ENCODE data around the gene SGPP2.
"Not testable (repeated sequence)": the region's sequence is repeated elsewhere in the genome, so short reads cannot be mapped to it uniquely, and the experiment has no call there.

SGPP2 gene

DNA sequence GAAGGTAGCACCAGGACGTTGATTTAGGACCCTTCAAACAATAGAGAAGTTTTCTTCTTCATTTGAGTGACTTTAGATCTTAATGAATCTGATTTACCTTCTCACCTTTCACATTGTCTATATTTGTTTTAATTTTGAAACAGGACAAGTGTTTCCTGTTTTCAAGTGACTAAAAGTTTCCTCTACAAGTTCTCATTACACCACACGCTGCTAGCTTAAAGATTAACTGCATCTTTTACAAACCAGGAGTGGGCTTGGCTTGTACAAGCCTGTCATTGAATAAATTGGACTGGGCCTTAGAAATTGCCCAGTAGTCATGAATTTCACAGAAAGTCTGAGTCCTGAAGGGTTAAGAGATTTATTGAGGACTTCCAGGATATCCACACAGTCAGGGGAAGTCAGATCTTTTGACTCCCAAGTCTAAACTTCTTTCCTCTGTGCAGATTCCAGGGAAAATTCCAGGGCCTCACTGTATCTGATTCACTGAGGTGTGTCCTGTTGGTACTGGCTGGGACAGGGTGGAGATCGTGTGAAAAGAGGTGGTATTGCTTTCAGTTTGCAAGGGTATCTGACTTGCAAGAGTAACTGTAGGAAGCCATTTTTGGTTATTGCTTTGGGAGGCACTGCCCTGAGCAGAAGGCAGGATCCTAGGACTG, 3.4 kb downstream of the SGPP2 start:
- DNase-seq (ENCODE audit: low read depth in 1 of 2, low spot score in 1 of 2): no peak

DNA sequence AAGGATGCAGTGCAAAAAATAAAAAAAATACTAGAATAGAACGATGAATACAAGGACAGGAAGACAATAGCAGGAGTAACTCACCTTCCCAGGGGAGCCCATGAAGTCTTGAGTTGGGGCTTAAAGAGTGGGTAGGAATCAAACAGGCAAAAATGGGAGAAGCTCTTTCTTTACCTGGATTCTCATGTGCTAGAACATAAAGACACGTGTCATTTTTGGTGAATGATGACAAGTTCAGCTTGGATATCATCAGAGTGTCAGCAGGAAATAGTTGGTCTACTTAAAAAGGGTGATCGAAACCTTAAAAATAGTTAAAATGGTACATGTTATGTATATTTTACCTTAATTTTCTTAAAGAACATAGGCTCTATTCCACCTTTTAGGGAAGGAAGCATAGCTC, 5.7 kb downstream of the SGPP2 start:
- DNase-seq (ENCODE audit: low read depth in 1 of 2, low spot score in 1 of 2): no peak

DNA sequence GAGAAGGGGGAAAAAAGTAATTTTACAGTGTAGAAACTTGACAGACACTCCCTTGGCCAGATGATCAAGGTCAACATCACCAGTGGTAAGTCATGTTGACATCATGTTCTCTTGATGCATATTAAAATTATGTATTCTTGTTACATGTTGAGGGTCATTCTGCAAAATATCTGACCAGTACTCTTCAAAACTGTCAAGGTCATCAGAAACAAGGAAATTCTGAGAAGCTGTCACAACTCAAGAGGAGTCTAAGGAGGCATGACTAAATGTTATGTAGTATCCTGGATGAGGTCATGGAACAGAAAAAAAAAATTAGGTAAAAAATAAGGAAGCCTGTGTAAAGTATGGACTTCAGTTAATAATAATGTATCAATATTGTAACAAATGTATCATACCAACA, 6.3 kb downstream of the SGPP2 start:
- no peak for DNase-seq (ENCODE audit: low read depth in 1 of 2, low spot score in 1 of 2)

DNA sequence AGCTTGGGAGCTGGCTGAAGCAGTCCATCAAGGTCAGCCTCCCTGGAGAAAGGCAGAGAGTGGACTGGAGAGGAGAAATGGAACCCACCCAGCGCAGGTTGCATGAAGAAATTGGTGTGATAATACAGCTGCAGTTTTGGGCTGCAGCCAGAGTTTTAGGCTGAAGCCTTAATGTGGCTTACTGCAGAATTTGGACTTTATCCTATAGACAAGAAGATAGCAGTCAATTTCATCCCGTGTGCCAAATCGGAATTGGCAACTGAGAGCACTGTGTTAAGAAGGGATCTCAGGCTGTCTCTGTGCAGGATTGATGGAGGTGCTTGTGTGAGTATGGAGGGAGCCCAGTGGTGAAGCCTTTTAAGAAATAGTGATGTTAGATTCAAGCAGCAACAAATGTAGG, 7.5 kb downstream of the SGPP2 start:
- DNase-seq (ENCODE audit: low read depth in 1 of 2, low spot score in 1 of 2): no peak

DNA sequence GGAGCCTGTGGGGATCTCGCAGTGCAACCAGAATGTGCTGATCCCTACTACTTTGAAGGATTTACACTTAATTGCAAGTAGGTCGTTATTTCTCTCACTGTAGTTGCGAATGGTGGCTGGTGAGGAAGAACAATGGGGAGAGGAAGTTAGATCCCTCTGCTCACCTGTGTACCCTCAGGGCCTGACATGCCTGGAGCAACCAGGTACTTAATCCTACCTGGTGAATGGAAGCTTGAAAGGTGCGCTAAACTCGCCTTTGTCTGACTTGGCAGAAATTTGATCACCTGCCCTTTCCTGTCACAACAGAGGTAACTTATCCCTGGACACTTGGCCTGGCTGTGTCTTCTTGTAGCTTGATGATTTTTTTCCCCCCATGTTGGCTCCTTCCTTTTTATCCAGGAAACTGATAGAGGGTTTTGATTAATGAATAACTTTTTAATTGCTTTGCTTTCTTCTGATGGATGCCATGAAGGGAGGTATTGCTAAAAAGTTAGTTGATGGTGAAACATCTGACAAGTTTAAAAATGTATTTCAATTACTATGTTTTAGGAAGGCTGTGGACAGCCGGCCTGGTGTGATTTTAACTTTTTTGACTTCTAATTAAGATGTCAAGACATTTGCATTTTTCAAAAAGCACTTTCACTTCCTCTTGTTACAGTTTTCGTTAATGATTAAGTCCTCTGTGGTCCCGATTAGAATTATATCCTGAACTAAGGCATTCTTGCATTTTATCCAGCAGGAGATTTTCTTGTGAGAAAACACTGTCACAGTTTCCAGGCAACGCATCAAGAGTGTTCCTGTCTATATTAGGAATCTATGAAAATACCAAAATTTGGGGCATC, 9.2 kb downstream of the SGPP2 start:
- no peak for DNase-seq (ENCODE audit: low read depth in 1 of 2, low spot score in 1 of 2)

DNA sequence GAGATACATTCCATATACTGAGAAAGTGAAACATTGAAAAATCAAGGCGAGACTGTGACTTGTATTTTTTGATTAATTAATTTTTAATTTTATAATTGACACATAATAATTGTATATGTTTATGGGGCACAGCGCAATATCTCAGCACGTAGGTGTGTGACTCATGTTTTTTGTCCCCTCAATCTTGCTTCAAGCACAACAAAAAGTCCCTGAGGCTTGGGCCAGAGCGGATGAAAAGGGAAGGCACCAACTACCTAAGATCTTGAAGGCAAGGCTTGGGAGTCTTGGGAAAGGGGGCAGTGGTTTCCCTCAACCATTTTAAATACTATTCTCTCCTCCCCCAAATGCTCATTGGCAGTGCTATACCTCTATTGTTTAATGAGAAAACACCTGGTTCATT, 9.9 kb downstream of the SGPP2 start:
- no peak for DNase-seq (ENCODE audit: low read depth in 1 of 2, low spot score in 1 of 2)

DNA sequence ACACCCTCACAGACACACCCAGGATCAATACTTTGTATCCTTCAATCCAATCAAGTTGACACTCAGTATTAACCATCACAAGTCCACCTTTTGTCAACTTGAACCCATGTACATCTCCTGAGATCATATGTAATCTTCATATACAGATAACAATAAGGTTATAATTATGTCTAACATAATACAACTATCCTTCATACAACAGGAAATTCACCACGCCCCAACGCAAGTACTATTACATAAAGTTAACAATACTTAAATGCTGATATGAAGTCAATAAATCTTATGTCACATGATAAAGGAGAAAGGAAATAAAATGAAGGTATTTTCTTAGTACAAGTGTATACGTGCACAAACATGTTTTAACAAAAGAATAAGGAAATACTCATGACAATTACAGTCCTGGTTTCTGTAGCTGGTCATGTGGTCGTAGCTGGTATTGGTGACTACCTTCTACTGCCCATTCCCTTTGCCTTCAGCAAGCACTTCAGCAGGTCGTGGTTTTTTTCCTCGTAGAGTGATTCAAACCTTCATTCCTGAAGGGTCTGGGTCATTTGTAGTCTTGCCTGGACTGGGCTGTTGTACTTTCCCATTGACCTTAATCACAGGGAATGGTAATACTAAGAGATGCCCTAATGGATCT, 11.2 kb downstream of the SGPP2 start:
- not testable (repeated sequence) for DNase-seq (ENCODE audit: low read depth in 1 of 2, low spot score in 1 of 2)

DNA sequence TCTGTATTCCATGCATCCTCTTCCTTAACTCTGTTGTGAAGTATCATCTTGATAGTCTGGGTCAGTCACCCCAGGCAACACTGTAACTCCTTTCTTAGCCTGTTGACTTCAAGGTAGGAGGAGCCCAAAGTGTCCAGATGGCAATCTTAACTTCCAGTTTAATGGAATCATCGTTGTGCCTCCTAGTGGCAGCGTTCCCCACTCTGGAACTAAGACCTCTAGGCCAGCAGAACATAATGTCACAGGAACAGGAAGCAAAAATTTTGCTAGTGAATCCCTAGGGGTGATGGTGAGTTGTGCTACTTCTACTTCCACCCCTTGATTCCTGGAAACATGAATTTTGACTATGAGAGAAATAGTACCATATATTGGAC, 11.7 kb downstream of the SGPP2 start:
- DNase-seq (ENCODE audit: low read depth in 1 of 2, low spot score in 1 of 2): no peak

DNA sequence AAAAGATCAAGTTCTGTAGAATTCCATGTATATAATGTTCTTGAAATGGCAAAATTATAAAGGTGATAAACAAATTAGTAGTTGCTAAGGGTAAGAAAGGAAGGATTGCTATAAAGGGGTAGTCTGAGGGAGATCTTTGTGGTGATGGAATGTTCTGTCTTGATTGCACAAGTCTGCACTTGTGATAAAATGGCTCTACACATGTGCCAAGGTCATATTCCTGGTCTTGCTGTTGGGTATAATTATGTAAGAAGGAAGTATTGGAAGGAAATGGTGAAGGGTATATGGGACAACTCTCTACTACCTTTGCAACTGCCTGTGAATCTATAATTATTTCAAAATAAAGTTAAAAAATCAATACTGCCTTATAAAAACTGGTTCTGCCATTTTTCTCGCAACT, 15.3 kb downstream of the SGPP2 start:
- DNase-seq (ENCODE audit: low read depth in 1 of 2, low spot score in 1 of 2): no peak

DNA sequence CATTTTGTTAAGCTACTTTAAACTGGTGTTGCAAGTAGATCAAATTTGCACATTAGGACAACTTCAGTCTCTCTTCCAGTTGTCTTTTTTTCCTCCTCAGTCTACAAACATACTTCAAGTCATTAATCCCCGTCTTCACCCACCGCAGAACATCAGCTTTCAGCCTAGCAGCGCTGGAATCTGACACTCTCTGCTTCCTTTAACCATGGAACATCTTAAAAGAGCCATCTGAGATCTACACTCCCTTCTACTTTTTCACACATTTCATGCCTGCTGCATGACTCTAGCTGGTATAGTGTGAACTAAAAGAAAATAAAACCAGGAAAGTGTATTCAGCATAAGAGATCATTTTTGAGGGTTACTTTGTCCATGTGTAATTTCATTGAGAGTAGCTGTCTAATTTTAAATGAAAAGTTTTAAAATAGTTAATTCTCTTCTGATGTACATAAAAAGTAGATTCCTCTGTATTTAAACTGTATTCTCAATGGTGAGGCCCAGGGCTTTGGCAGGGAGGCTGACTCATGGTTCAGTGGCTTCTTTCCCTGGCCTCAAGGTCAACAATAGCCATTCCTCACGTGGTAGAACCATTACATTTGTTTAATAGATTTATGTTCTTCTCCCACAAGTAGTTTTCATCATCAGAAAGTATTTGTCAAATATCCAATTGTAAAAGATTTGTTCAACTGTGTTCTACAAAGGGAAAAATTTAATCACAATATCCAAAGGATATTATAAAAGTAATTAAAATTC, 16.5 kb downstream of the SGPP2 start:
- DNase-seq (ENCODE audit: low read depth in 1 of 2, low spot score in 1 of 2): no peak

DNA sequence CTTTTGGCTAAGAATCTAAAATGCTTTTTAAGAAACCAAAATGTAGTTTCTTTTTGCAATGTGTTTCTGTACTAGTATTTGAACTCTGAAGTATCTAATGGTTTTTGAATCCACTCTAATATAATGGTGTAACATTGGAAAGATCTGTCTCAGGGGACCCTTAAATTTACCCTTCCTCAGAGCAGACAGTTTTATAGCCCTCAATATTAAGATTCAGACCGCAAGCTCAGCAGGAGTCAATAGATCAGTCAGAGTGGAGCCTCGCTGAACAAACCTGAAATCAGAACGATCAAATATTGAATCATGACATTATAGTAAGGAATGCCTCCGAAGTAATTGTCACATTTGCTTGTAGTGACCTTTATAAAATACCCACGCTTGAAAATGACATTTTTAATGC, 18.3 kb downstream of the SGPP2 start:
- DNase-seq (ENCODE audit: low read depth in 1 of 2, low spot score in 1 of 2): no peak

DNA sequence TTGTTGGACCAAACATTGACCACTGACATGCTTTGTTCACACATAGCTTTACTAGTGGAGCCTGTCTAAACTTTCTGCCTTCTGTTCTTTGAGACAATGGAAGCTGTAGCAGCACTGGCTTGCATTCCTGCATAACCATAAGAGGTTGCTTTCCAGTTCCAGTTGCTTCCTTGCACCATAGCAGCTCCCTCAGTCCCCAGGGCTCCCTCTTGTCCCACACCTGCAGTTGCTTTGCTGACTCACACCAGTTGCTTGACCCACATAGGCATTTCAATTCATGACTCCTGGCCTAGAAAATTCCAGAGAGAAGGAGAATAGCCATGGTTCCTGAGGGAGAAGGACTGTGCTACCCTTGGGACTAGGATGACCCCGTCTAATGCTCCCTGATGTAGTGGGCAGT, 20.9 kb downstream of the SGPP2 start:
- DNase-seq (ENCODE audit: low read depth in 1 of 2, low spot score in 1 of 2): no peak

DNA sequence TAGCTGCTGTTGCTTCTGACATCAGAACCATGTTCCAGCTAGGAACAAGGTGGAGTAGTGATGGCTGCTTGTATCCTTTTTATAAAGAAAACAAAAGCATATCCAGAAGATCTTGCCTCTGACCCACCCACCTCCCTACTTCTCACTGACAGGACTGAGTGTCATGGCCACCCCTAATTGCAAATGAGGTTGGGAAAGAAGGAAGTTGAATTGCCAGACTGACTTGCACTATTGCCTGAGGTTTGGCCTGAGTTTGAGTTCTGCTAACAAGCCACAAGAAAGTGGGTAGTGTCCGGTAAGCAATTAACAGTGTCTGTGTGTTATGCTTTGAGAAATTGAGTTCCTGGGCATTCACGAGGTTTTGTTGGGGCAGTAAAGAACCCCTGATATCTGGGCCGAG, 22.8 kb downstream of the SGPP2 start:
- DNase-seq (ENCODE audit: low read depth in 1 of 2, low spot score in 1 of 2): no peak

DNA sequence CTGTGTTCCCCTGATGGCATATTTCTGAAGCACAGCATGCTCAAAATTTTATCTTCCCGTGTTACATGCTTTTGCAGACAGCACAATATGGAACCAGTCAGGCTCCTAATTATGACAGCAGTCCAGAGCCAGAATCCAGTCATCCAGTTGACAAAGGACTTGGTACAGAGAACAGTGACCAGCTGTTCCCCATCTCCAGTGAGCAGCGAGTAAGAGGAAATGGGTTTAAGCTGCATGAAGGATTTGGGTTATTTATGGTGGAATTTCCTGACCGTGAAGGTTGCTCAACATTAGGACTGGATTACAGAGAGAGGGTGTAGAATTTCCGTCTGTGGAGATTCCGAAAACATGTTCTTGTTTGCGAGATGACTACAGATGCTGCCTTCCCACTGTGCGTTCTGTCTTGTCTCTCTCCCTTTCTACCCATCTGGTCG, 24.4 kb downstream of the SGPP2 start:
- DNase-seq (ENCODE audit: low read depth in 1 of 2, low spot score in 1 of 2): no peak

DNA sequence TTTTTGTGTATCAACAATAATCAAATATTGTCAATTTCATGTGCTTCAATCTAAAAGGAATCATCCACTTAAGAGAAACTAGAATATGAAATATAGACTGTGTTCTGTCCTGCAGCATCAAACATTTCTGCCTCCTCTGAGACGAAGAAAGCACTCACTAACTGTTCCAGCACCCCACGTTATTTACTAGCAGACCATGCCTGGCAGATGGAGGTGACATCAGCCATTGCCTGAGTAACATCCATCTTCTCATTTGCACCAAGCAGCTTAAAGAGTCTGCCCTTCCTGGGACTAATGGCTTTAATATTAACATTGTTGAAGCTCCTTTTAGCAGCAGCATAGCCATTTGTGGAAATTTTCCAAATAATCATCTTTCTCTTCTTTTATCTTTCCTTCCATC, 25.7 kb downstream of the SGPP2 start:
- no peak for DNase-seq (ENCODE audit: low read depth in 1 of 2, low spot score in 1 of 2)

DNA sequence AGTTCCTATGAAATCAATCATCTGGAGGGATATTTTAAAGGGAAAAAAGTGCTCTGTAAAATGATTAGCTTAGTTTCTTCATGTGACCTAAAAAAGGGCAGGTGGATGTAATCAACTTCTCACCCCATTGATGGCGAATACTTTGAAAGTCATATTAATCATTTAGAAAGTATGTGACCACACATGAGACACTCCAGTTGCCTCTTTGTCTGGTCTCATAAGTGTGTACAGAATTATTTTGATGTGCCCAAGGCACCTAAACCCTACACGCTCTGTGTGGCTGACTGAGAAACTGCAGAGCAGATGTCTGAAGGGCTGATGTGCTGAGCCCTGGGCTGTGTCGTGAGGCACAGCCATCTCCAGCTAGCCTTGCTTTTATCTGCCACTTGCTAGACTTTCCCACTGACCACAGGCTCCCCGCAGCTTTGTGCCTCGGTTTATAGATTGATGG, 26.9 kb downstream of the SGPP2 start:
- DNase-seq (ENCODE audit: low read depth in 1 of 2, low spot score in 1 of 2): no peak

DNA sequence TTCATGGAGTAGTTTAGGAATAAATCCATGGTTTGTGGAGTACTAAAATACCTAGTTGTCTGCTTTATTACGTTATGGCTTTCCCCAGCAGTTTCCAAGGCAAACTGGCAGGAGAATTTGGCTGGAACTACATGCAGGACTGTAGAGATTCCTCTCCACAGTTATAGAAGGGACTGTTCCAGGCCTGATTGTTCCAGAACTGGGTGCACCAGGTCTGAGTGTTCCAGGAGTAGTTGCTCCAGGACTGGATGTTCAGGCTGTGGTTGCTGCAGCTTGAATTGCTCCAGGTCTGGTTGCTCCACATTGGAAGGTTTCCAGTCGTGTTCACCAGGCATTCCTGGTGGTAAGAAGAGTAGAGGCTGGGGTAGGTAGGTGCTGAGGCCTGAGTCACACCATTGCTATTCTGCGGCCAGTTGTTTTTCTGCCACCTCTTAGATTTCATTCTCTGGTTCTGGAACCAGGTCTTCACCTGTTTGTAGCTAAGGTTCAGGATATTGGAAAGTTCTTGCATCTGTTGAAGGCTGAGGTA, 28.1 kb downstream of the SGPP2 start:
- no peak for DNase-seq (ENCODE audit: low read depth in 1 of 2, low spot score in 1 of 2)

DNA sequence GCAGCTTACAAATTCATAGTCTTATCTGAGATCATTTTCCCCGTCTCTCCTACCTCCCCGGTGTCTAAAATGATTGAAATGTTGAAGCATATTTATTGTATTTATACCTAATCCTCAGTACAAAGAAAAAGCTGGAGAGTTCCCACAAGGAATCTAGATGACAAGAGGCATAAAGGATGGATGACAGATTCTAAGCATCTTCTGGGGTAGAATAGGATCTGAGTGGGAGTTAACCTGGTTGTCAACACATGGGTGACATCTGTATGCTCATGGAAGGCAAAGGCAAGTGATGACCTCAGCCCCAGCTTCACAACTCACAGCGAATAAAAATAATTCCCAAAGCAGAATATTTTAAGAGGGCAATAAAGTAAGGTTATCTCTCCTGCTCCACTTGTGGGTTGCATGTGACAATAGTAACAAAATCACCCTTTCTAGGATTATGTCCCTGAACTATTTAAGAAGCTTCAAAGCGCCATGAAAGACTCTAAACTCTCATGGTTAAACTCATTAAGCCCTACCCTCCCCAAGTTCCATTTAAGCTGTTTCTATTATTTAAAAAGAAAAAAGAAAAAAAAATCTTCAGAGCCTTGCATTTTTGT, 32.2 kb downstream of the SGPP2 start:
- DNase-seq (ENCODE audit: low read depth in 1 of 2, low spot score in 1 of 2): no peak

DNA sequence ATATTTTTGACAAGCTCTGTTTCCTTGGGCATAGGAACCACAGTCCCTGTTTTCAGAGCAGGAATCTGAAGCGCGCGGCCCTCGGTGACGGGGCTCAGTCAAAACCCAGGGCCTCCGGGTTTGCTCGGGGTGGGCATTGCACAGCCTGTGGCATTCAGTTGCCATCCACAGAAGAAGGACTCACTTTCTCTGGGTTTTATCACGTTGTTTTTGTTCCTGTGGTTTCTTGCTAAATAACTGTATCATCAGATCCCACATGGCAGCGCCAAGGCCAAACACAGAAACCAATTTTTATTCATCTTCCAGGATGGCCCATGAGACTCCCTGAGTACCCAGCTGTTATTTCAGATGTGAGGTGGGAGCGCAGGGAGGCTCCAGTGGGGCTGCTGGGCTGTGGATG, 35.6 kb downstream of the SGPP2 start:
- DNase-seq (ENCODE audit: low read depth in 1 of 2, low spot score in 1 of 2): no peak

DNA sequence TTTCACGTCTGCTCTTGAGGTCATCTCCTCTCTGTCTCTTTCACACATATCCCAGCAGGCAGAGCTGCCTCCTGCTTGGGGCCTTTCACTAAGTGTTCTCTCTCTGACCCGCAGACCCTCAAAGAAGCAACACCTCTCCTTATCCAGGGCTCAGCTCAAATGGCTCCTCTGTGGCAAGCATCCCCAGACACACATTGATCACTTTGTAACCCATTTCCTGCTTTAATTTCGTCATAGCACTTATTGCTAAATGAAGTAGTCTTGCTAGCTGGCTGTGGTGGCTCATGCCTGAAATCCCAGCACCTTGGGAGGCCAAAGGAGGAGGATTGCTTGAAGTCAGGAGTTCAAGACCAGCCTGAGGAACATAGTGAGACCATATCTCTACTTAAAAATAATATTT, 41.4 kb downstream of the SGPP2 start:
- DNase-seq (ENCODE audit: low read depth in 1 of 2, low spot score in 1 of 2): no peak

DNA sequence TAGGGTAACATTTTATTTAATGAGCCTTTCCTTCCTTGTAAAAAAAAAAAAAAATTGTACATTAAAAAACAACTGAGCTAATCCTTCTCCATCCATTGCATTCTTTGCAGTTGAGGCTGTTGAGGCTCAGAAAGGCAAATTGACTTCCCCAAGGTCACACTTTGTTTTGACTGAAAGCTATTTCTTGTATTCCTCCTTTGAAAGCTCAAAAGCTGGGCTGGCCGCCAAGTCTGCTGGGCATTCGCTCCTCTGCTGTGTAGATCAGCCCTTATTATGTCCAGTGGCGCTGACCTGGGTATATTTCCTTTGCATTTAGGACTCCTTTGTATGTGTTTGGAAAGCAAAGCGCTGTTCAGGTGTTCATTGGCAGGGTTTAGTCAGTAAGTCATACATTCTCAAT, 44.0 kb downstream of the SGPP2 start:
- no peak for DNase-seq (ENCODE audit: low read depth in 1 of 2, low spot score in 1 of 2)

Measured in stimulated activated CD4-positive, alpha-beta T cell treated with anti-CD3 and anti-CD28 coated beads, Interleukin-15, amount 100 ng/mL, for 1 hour (primary cell).